Choroid plexus epithelial cell (primary cell): ENCODE results near the gene RAB27A.
A peak's percentile ranks its signal among the peaks of the same experiment; 100 is the strongest.
"Not testable (repeated sequence)": the region's sequence is repeated elsewhere in the genome, so short reads cannot be mapped to it uniquely, and the experiment has no call there.

Experiments
- DNase-seq: peaks from one replicate; pipeline ENCODE4 v3.0.0-alpha.2; 2010; ENCODE audit warnings: low read depth
- H3K4me3 ChIP-seq: 2 replicates; pipeline ENCODE4 v1.5.1; 2011; ENCODE audit warnings: low read depth, mild to moderate bottlenecking, control low read depth, low read length, moderate library complexity
- CTCF ChIP-seq: conservative IDR thresholded peaks from 2 replicates; pipeline ENCODE4 v1.5.1; 2011; ENCODE audit warnings: low read depth, mild to moderate bottlenecking, control low read depth, inconsistent platforms, low read length, moderate library complexity

Gene RAB27A

GRCh38 chr15:55320238-55320550 is 30.6 kb upstream of the RAB27A start:
- peak overlapping the region; percentile 95 for H3K4me3 ChIP-seq
- DNase-seq = peak; percentile 34
- TF ChIP-seq CTCF = no peak

- peak; percentile 34 for DNase-seq
- peak overlapping the region; percentile 95 for H3K4me3 ChIP-seq
- no peak for TF ChIP-seq CTCF
Measured at GRCh38 chr15:55319537-55320237, 30.1 kb upstream of the RAB27A start.

GRCh38 chr15:55318588-55319494 is 29.2 kb upstream of the RAB27A start, which contains the start of the genes PIGB and PIGBOS1:
TSS of gene PIGB (plus strand) at chr15:55319222. CDS start at chr15:55319251, 29 bp downstream.
TSS of gene PIGBOS1 (minus strand) at chr15:55319123. CDS start at chr15:55317792, 1,331 bp downstream.
- peak within 1 kb of the TSS; percentile 95 for H3K4me3 ChIP-seq
- peak; percentile 93 for DNase-seq
- TF ChIP-seq CTCF = peak; percentile 26

- not testable (repeated sequence) for DNase-seq, H3K4me3 ChIP-seq
Measured at GRCh38 chr15:55302801-55303200, 13.2 kb upstream of the RAB27A start.

GRCh38 chr15:55297315-55297714 is 7.7 kb upstream of the RAB27A start:
- TF ChIP-seq CTCF = no peak
- H3K4me3 ChIP-seq = no peak overlapping the region
- no peak for DNase-seq

- peak; percentile 90 for DNase-seq
- peak; percentile 95 for TF ChIP-seq CTCF
- peak overlapping the region; percentile 85 for H3K4me3 ChIP-seq
Measured at GRCh38 chr15:55290528-55291057, 980 bp upstream of the RAB27A start.

- peak; percentile 76 for DNase-seq
- no peak for TF ChIP-seq CTCF
- peak overlapping the region; percentile 85 for H3K4me3 ChIP-seq
Measured at GRCh38 chr15:55289011-55289745, 435 bp downstream of the RAB27A start.
